ENCODE results near the gene CYBA.

CYBA gene

DNA sequence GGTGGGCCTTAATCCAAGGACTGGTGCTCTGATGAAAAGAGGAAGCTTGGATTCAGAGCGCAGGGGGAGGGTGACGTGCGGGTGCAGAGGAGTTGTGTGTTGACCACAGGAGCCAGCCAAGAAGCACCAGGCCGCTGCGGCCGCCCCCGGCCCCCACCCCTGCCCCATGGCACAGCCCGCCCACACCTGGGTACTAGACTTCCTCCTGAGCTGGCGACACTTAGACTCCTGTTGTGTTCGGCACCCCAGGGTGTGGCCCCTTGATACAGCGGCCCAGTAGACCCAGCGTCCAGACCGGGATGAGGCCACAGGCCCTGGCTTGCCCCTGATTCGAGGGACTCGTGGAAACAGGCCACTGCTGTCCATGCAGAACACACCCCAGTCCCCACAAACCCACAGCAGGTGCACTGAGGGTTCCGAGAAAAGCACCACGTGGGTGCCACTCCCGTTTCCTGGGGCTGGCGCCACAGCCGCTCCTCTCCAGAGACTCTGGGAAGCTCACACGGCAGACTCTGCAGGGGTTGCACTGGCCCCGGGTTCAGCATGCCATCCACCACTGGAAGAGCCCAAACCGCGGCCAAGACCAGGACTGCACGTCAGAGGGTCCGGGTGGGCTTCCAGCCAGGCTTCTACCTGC lies 41.2 kb upstream of the CYBA start:
- Histone ChIP-seq H3K9me2 (replicated peaks; ENCODE audit: insufficient read depth, low read length) (no peaks in the 10 kb centered on the region), H4K20me1 (ENCODE audit: insufficient read depth, low read length) (no peaks in the 10 kb centered on the region), H3K4me2 (ENCODE audit: low read depth, low read length) (no peak overlapping the region), H3K36me3 (replicated peaks; ENCODE audit: insufficient read depth, low read length) (no peaks in the 10 kb centered on the region), H3K27me3 (replicated peaks; ENCODE audit: insufficient read depth, low read length) (no peaks in the 10 kb centered on the region), H3K4me3 (ENCODE audit: low read length) (no peak overlapping the region), H3K9ac (ENCODE audit: low read length) (no peak overlapping the region), H3K4me1 (ENCODE audit: low read length) (no peaks in the 10 kb centered on the region), H3F3A (ENCODE audit: insufficient read depth, low read length) (no peaks in the 10 kb centered on the region), H3K9me3 (replicated peaks; ENCODE audit: insufficient read depth, low read length) (no peaks in the 10 kb centered on the region), H3K79me2 (ENCODE audit: low read length) (no peaks in the 10 kb centered on the region), H2AFZ (ENCODE audit: low read length) (no peak overlapping the region), H3K27ac (ENCODE audit: low read length) (no peak overlapping the region)
- no peak for DNase-seq
- TF ChIP-seq, protein P1, sequence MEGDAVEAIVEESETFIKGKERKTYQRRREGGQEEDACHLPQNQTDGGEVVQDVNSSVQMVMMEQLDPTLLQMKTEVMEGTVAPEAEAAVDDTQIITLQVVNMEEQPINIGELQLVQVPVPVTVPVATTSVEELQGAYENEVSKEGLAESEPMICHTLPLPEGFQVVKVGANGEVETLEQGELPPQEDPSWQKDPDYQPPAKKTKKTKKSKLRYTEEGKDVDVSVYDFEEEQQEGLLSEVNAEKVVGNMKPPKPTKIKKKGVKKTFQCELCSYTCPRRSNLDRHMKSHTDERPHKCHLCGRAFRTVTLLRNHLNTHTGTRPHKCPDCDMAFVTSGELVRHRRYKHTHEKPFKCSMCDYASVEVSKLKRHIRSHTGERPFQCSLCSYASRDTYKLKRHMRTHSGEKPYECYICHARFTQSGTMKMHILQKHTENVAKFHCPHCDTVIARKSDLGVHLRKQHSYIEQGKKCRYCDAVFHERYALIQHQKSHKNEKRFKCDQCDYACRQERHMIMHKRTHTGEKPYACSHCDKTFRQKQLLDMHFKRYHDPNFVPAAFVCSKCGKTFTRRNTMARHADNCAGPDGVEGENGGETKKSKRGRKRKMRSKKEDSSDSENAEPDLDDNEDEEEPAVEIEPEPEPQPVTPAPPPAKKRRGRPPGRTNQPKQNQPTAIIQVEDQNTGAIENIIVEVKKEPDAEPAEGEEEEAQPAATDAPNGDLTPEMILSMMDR (IDR thresholded peaks at IDR 0.05; ENCODE audit: low read length): no peak
- TF ChIP-seq EZH2 (optimal IDR thresholded peaks at IDR 0.05; ENCODE audit: low read depth, low read length) (no peak), EZH2phosphoT487 (IDR thresholded peaks at IDR 0.05; ENCODE audit: low read length) (no peak)

DNA sequence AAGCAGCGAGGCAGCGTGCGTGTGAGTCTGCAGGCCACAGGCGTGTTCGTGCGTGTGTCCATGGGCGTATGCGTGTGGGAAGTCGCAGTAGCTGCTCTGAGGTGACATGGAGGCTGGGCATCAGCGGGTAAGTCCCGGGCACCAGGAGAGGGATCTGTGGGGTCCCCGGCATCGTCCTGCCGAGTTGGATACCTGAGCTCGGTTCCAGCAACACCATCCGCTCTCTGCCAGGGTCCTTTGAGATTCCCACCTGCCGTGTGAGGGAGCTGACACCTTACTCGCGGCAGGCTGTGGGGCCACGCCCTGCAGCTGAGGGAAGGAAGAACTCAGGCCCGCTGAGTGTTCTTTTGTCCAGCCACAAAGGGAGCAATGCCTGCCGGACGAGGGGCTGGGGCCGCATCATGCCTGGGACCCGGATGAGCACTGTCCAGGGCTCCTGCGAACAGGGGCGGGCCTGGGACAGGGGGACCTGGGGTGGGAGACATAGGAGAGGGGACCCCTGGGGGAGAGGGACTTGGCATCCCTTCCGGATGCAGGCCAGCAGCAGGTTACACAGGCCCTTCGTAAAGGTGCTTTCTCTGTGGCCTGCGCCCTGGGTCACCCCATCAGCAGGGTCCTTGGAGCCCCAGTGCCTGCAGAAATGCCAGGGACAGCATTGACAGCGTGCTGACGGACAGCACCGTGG lies 40.4 kb upstream of the CYBA start:
- no peaks in the 10 kb centered on the region for H3K36me3 ChIP-seq (replicated peaks; ENCODE audit: insufficient read depth, low read length)

DNA sequence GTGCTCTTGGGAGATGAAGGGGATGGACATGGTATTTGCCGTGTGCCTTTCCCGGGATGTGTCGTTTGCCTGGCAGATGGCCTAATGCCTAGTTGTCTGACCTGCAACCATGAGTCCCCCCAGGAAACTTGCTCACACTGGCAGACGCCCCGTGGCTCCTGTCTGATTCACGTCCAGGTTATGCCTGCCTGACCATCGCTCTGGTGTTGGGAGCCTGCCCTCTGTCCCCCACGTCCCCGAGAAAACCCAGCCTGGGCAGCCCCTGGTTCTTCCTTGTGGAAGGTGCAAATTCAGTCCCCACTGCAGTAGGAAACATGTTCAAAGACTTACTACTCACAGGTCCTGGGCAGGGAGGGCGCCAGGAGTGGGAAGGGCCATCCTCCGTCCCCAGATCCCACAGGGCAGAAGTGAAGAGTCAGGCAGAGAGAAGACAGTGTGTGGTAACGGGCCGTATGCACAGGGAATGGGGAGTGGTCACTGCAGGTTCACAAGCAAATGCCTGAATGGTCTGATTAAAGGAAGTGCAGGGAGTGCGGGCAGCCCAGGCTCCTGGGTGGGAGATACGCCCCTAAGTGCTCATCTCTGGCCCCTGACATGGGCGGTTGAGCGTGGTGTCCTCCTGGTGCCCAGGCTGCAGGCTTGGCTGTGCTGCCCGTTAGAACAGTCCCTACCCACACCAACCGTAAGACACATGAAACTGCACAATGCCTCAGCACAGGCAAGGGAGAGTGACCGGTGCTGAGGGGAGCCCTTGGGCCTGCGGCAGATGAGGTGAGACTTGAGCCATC lies 39.7 kb upstream of the CYBA start:
- no peak overlapping the region for H3K27ac ChIP-seq (ENCODE audit: low read length)
- H3K79me2 ChIP-seq (ENCODE audit: low read length): no peaks in the 10 kb centered on the region
- DNase-seq: no peak
- no peaks in the 10 kb centered on the region for H4K20me1 ChIP-seq (ENCODE audit: insufficient read depth, low read length)
- H3K9ac ChIP-seq (ENCODE audit: low read length): no peak overlapping the region
- no peak overlapping the region for H3K4me2 ChIP-seq (ENCODE audit: low read depth, low read length)
- TF ChIP-seq EZH2phosphoT487 (IDR thresholded peaks at IDR 0.05; ENCODE audit: low read length) (no peak), EZH2 (optimal IDR thresholded peaks at IDR 0.05; ENCODE audit: low read depth, low read length) (no peak)
- TF ChIP-seq, protein P1 (IDR thresholded peaks at IDR 0.05; ENCODE audit: low read length): no peak
- H3K9me2 ChIP-seq (replicated peaks; ENCODE audit: insufficient read depth, low read length): no peaks in the 10 kb centered on the region
- no peaks in the 10 kb centered on the region for H3K4me1 ChIP-seq (ENCODE audit: low read length)
- no peak overlapping the region for H2AFZ ChIP-seq (ENCODE audit: low read length)
- H3F3A ChIP-seq (ENCODE audit: insufficient read depth, low read length): no peaks in the 10 kb centered on the region
- H3K36me3 ChIP-seq (replicated peaks; ENCODE audit: insufficient read depth, low read length): no peaks in the 10 kb centered on the region
- H3K27me3 ChIP-seq (replicated peaks; ENCODE audit: insufficient read depth, low read length): no peaks in the 10 kb centered on the region
- no peaks in the 10 kb centered on the region for H3K9me3 ChIP-seq (replicated peaks; ENCODE audit: insufficient read depth, low read length)
- H3K4me3 ChIP-seq (ENCODE audit: low read length): no peak overlapping the region

More for the DNA sequence above, 40.4 kb upstream of the CYBA start:
- no peaks in the 10 kb centered on the region for H3K79me2 ChIP-seq (ENCODE audit: low read length)
- no peaks in the 10 kb centered on the region for H3K9me2 ChIP-seq (replicated peaks; ENCODE audit: insufficient read depth, low read length)
- no peak for DNase-seq
- H3K27me3 ChIP-seq (replicated peaks; ENCODE audit: insufficient read depth, low read length): no peaks in the 10 kb centered on the region
- H3K4me3 ChIP-seq (ENCODE audit: low read length): no peak overlapping the region
- no peak overlapping the region for H3K4me2 ChIP-seq (ENCODE audit: low read depth, low read length)
- H3K4me1 ChIP-seq (ENCODE audit: low read length): no peaks in the 10 kb centered on the region
- no peaks in the 10 kb centered on the region for H3K9me3 ChIP-seq (replicated peaks; ENCODE audit: insufficient read depth, low read length)
- no peak overlapping the region for H3K27ac ChIP-seq (ENCODE audit: low read length)
- no peak overlapping the region for H2AFZ ChIP-seq (ENCODE audit: low read length)
- no peaks in the 10 kb centered on the region for H3F3A ChIP-seq (ENCODE audit: insufficient read depth, low read length)
- H3K9ac ChIP-seq (ENCODE audit: low read length): no peak overlapping the region
- TF ChIP-seq, protein P1 (IDR thresholded peaks at IDR 0.05; ENCODE audit: low read length): no peak
- no peak for TF ChIP-seq EZH2phosphoT487 (IDR thresholded peaks at IDR 0.05; ENCODE audit: low read length)
- TF ChIP-seq EZH2 (optimal IDR thresholded peaks at IDR 0.05; ENCODE audit: low read depth, low read length): no peak
- H4K20me1 ChIP-seq (ENCODE audit: insufficient read depth, low read length): no peaks in the 10 kb centered on the region

Measured in MM.1S (cell line).